Heart left ventricle (tissue), 13 donors: ENCODE results near the gene SLC7A7.
"Not testable (repeated sequence)": the region's sequence is repeated elsewhere in the genome, so short reads cannot be mapped to it uniquely, and the experiment has no call there.

Experiments used
- POLR2A ChIP-seq, 2 donors: fragments of 450-650 bp; IDR thresholded peaks; one replicate each; pipeline ENCODE4 v1.6.1; 2017; ENCODE audit warnings: antibody characterized with exemption in 2 of 2, mild to moderate bottlenecking in 2 of 2, moderate library complexity in 2 of 2
- TF ChIP-seq, protein P1 (sequence below), 12 donors: fragments of 200-600 bp; sonication (generic) in 4 of 12; IDR thresholded peaks; one replicate each; pipeline versions ENCODE4 v1.5.0 to v1.8.0; 2018 to 2022; ENCODE audit warnings: antibody characterized with exemption in 12 of 12, mild to moderate bottlenecking in 5 of 12
- donor health status: ischemic (EF 13 %, LVEDD 7.1; RV severe dilation, severe dysfunction).
- donor health status: DM: no; HTN: yes; CAD: no.
- donor health status: DM: no; HTN: no; CAD: no.
- donor health status: ischemic (EF 25% LVEDD 6.9; RV normal size, moderate dysfunction).
- donor health status: ischemic (EF 25% LVEDD 5.7; RV mildly dilated, moderate dysfunction).
- donor health status: ischemic (EF 35%, LVEDD 5.7; RV mildly dilated, moderate dysfunction).
- donor health status: nonischemic (EF 11% LVEDD 7.7; RV severe dilation, severe dysfunction).
- donor health status: DM: yes; HTN: yes; CAD: no.
- donor health status: PGD.
- donor health status: ischemic (EF 29% LVEDD 5.4; RV normal size, mild dysfunction).
- donor health status: nonischemic (EF 23%, LVEDD 6.1; RV moderate dilation, normal function).

GRCh38 chr14:22854296-22854695 is 39.1 kb upstream of the SLC7A7 start:
- TF ChIP-seq, protein P1, sequence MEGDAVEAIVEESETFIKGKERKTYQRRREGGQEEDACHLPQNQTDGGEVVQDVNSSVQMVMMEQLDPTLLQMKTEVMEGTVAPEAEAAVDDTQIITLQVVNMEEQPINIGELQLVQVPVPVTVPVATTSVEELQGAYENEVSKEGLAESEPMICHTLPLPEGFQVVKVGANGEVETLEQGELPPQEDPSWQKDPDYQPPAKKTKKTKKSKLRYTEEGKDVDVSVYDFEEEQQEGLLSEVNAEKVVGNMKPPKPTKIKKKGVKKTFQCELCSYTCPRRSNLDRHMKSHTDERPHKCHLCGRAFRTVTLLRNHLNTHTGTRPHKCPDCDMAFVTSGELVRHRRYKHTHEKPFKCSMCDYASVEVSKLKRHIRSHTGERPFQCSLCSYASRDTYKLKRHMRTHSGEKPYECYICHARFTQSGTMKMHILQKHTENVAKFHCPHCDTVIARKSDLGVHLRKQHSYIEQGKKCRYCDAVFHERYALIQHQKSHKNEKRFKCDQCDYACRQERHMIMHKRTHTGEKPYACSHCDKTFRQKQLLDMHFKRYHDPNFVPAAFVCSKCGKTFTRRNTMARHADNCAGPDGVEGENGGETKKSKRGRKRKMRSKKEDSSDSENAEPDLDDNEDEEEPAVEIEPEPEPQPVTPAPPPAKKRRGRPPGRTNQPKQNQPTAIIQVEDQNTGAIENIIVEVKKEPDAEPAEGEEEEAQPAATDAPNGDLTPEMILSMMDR (IDR thresholded peaks at IDR 0.05) = not testable (repeated sequence)
- not testable (repeated sequence) for TF ChIP-seq POLR2A (IDR thresholded peaks at IDR 0.05)
